Brain microvascular endothelial cell (primary cell): Measurements from ENCODE around the gene RPL10.
A peak's percentile ranks its signal among the peaks of the same experiment; 100 is the strongest.
"Not testable (repeated sequence)": the region's sequence is repeated elsewhere in the genome, so short reads cannot be mapped to it uniquely, and the experiment has no call there.

Experiments used
- DNase-seq: peaks from one replicate; pipeline ENCODE4 v3.0.0-alpha.2; 2020
- H3K27ac ChIP-seq: fragments of 250-450 bp; sonication (Bioruptor Pico); 2 replicates; pipeline ENCODE4 v1.5.1; 2020; ENCODE audit warnings: mild to moderate bottlenecking, moderate library complexity
- H3K27me3 ChIP-seq: fragments of 250-450 bp; sonication (Bioruptor Pico); replicated peaks from 2 replicates; pipeline ENCODE4 v1.5.1; 2020; ENCODE audit warnings: mild to moderate bottlenecking
- H3K36me3 ChIP-seq: fragments of 250-450 bp; sonication (Bioruptor Pico); replicated peaks from 2 replicates; pipeline ENCODE4 v1.5.1; 2020; ENCODE audit warnings: mild to moderate bottlenecking
- H3K4me3 ChIP-seq: 2 replicates; pipeline ENCODE4 v1.5.1; 2011; ENCODE audit warnings: low read depth, mild to moderate bottlenecking, control low read depth, low read length, moderate library complexity
- in situ Hi-C: cut with HindIII; loops from 2 replicates; pipeline ENCODE4 v1.10.0; 2017; ENCODE audit warnings: low sequenced_read_pairs, low pct_ligation_motif_present
- TF ChIP-seq, protein P1 (sequence below): IDR thresholded peaks from 2 replicates; pipeline ENCODE4 v1.5.1; 2011; ENCODE audit warnings: low read depth, mild to moderate bottlenecking, moderate library complexity, low read length, control low read depth, inconsistent platforms; ENCODE audit errors: missing control alignments

RPL10 gene

DNA sequence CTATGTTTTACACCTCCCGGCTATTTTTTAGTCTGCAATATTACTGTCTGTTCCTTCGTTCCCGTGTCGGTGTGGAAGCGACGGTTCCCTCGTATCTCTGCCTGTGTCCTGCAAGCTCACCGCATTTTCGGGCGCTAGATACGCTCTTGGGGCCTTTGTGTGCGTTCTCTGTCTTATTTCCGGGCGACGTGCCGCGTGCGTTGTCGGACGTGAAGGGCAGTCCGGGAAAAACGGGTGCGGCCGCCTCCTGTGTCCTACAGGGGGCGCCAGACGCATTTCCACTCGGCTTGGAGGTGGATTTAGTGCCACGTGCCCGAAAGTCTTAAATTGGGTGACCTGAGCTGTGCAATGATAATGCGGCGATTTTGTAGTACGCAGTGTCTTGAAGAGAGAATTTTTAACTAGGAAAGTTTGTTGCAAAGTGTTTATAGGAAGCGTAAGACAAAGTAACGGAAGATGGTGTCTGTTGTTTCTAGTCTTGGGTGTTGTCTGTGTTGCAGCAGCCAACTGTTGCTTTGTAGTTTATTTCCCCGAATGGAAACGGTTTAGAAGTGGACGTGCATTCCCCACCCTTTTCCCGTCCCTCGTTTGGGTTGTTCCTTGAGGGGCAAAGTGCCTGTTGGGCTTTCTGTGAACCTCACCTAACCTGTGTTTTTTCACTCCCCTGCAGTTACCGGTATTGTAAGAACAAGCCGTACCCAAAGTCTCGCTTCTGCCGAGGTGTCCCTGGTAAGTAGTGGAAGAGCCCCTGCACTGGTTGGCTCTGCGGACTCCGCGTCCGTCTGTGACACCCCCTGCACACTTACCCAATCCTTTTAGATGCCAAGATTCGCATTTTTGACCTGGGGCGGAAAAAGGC, 720 bp downstream of the RPL10 start:
- in situ Hi-C loops, result no loop called here

DNA sequence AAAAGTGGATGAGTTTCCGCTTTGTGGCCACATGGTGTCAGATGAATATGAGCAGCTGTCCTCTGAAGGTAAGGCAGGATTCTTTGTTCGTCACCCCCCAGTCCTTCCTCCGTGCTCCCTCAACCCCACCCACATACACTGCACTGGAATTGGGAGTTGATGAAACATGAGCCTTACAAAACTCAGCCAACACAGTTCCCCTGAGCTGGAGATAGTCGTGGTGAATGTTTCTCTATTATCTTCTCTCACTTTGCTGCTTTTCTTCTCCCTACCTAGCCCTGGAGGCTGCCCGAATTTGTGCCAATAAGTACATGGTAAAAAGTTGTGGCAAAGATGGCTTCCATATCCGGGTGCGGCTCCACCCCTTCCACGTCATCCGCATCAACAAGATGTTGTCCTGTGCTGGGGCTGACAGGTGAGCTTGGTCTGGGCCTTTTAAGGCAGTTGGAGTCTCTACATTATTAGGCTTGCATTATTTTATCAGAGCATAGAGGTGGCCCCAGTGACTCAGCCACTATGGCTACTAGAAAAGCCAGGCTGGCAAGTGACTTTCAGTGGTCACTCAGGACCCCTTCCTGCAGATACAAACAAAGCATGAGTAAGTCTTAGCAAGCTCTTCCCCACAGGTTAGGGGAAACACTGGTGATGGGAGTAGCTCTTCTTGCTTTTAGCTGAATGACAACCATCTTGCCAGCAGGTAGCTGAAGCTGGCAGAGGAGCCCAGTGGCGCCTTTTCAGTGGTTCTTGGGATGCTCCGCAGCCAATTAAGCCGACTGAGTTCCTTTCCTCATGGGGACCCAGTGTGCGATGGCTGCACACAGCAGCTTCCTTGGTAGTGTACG, 1.6 kb downstream of the RPL10 start:
- Histone ChIP-seq H3K27me3 (no peaks in the 10 kb centered on the region), H3K27ac (peak overlapping the region; percentile 99), H3K36me3 (peaks cover 32% of the 10 kb centered on the region), H3K4me3 (peak overlapping the region; percentile 86)
- TF ChIP-seq, protein P1, sequence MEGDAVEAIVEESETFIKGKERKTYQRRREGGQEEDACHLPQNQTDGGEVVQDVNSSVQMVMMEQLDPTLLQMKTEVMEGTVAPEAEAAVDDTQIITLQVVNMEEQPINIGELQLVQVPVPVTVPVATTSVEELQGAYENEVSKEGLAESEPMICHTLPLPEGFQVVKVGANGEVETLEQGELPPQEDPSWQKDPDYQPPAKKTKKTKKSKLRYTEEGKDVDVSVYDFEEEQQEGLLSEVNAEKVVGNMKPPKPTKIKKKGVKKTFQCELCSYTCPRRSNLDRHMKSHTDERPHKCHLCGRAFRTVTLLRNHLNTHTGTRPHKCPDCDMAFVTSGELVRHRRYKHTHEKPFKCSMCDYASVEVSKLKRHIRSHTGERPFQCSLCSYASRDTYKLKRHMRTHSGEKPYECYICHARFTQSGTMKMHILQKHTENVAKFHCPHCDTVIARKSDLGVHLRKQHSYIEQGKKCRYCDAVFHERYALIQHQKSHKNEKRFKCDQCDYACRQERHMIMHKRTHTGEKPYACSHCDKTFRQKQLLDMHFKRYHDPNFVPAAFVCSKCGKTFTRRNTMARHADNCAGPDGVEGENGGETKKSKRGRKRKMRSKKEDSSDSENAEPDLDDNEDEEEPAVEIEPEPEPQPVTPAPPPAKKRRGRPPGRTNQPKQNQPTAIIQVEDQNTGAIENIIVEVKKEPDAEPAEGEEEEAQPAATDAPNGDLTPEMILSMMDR, result no peak
- DNase-seq, result no peak
- in situ Hi-C loops, result no loop called here

More for the DNA sequence above, 720 bp downstream of the RPL10 start:
- Histone ChIP-seq H3K27me3 (no peaks in the 10 kb centered on the region), H3K27ac (peak overlapping the region; percentile 99), H3K4me3 (peak overlapping the region; percentile 86), H3K36me3 (peaks cover 32% of the 10 kb centered on the region)
- TF ChIP-seq, protein P1, result peak; percentile 80
- DNase-seq, result peak; percentile 61

DNA sequence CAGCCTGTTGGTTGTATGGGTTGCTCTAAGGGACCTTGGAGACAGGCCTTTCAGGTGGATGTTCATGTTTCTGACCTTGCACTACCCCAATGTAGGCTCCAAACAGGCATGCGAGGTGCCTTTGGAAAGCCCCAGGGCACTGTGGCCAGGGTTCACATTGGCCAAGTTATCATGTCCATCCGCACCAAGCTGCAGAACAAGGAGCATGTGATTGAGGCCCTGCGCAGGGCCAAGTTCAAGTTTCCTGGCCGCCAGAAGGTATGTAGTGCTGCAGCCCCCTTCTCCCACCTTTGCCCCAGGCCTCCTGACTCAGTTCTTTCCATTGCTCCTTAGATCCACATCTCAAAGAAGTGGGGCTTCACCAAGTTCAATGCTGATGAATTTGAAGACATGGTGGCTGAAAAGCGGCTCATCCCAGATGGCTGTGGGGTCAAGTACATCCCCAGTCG, 2.2 kb downstream of the RPL10 start:
- H3K27ac ChIP-seq, DNase-seq, in situ Hi-C loops, H3K27me3 ChIP-seq: not testable (repeated sequence)
- Histone ChIP-seq H3K4me3 (peak overlapping the region; percentile 86), H3K36me3 (peaks cover 32% of the 10 kb centered on the region)

DNA sequence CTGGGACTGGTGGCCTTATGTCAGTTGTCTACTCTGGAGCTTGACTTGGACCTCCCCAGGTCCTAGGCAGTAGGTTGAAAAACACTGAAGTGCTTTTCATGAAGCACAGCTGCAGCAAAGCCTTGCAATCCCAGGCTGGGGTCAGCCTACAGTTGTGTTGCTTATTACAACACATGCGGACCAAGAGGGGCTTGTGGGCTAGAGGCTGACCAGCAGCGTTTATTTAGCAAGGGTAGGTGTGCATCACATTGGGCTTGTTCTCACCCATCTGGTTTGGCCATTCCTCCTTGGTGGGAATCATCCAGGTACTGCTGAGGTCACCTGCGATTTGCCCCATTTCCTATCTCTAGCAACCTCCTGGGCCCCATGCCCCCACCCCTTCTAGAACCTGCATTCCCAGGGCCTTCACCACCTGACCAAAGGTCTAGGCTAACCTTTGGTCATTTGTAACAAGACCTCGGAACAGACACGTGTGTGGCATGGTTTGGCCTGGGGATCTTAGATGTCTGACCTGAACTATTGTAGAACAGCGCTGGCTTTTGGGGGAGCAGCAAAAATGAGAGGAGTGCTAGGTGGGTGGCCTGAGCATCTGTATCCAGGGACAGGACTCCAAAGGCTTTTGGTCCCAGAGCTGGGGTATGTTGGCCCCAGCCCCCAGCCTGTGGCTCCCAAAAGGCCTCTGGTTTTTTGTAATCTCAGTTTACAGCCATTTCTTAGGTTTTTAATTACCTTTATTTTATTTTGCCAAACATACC, 3.0 kb downstream of the RPL10 start:
- in situ Hi-C loops, result no loop called here
- Histone ChIP-seq H3K36me3 (peaks cover 32% of the 10 kb centered on the region), H3K27ac (no peak overlapping the region), H3K27me3 (no peaks in the 10 kb centered on the region), H3K4me3 (no peak overlapping the region)
- TF ChIP-seq, protein P1, result no peak
- DNase-seq, result no peak

DNA sequence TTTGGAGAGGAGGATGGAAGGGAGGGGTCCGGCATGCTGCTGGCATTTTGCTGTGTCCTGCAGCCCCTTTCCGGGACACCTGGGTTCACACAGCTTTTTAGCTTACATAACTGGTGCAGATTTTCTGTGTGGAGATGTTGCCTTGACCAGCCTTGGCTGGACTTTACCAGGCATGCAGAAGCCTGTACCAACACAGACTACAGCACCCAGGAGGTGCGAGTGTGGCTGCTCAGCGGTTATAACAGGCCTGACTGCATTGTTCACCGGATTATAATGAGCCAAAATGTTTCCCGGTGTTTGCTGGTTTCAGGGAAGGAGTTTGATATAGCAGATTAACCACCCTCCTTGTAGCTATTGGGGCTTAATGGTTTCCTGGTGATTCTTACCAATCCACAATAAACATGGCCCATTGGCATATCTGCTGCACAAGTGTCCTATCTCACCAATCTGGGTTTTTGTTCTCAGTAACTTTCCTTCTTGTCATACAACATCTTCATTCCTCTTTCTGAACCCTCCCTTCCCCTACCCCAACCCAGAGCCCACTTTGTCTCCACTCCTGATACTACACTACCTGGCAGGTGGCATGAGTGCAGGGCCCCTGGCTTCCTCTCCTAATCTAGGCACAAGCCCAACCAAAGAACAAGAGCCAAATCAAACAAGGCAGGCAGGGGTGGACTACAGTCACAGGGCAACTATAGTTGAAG, 3.9 kb downstream of the RPL10 start:
- H3K36me3 ChIP-seq, result peaks cover 32% of the 10 kb centered on the region
- TF ChIP-seq, protein P1, result no peak
- DNase-seq, result no peak
- no peaks in the 10 kb centered on the region for H3K27me3 ChIP-seq
- no peak overlapping the region for H3K4me3 ChIP-seq
- no peak overlapping the region for H3K27ac ChIP-seq
- in situ Hi-C loops, result no loop called here
